Measurements from ENCODE around the gene CACNA1B. TPM values are rescaled to one million over a fixed set of nuclear protein-coding genes. Genes with fewer than 3 reads are reported as not detected.

Gene CACNA1B
- total RNA-seq, 8 experiments from 2014 or later: 0.04 to 12.8 (median 9.7) TPM

DNA sequence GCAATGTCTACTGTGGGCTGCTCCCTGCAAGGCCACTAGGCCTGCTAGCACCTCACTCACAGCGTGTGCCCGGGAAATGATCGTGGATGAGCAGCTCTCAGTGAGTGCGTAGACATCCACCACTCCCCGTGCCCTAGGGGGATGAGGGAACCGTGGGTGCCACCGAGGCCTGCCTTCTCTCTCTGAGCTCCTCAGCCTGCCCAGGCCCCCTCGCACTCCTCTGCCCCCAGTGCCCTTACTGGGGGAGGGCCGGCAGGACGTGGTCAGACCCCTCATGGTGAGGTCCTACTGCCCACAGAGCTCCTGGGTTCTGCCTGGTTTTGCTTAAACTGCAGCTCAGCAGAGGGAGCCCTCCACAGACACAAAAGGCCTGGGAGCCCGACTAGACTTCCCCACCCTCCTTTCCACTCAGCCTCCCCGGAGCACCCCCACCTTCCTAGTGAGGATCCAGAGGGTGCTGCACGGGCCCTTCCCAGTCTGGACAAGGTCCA lies 220.0 kb downstream of the CACNA1B start:
- H3K27ac ChIP-seq: no peak overlapping the region
- WGBS, 10 experiments: 60 to 100% (median 80%) methylated on average over 1 to 3 of the region's 13 CpGs; no CpG with 5 or more reads in 7 of the 10 experiments

DNA sequence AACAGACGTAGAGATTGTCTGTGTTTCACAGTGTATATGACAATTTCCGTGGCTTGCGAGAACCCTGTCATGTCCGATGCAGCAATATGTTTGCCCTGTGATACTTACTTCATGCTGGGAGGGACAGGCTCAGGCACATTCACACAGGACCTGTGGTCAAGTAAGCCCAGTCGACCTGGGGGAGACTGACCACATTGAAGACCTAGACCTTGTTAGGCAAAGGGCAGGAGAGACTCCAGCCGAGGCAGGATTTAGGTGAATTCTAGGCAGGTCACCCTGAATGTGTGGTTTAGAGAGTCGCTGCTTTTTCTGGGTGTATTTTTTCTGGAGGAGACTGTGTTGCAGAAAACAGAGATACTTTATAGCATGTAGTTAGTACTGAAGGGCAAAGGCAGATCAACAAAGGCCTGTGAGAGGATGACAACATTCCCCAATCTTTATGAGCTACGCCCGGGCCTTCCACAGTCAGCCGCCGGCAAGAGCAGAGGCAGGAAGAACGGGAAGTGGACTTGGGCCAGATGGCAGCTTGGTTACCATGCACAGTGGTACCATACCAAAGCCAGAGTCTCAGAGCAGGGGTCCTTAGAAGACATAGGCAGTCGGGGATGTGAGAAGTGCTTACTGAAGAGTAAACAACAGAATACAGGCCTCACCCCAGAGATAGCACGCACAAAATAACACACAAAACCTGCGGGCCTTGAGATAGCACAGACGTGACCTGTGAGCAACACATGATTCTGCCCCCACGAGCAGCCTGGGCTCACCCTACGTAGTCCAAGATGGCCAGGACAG lies 220.7 kb downstream of the CACNA1B start:
- H3K4me3 ChIP-seq: no peak overlapping the region
- peak in 1 of 8 experiments; percentile 33 for ATAC-seq (replicated peaks in 6 of 8)
- WGBS, 10 experiments: 2 to 91% (median 74%) methylated on average over 2 to 12 of the region's 18 CpGs; no CpG with 5 or more reads in 3 of the 10 experiments
- no peak overlapping the region for H3K27ac ChIP-seq
- in situ Hi-C loops (cut with MboI; ENCODE audit: low pct_unique_long_range_greater_than_20kb in 2 of 9, low sequenced_read_pairs in 9 of 9, unreplicated experiment in 9 of 9): no loop called here
- H3K4me1 ChIP-seq (replicated peaks in 1 of 2): peaks cover 0 to 2% of the 10 kb centered on the region in 2 donors

More for the DNA sequence above, 220.0 kb downstream of the CACNA1B start:
- ATAC-seq (replicated peaks in 6 of 8): no peak
- H3K4me3 ChIP-seq: no peak overlapping the region
- in situ Hi-C loops (cut with MboI; ENCODE audit: low pct_unique_long_range_greater_than_20kb in 2 of 9, low sequenced_read_pairs in 9 of 9, unreplicated experiment in 9 of 9): no loop called here
- no peaks in the 10 kb centered on the region for H3K4me1 ChIP-seq (replicated peaks in 1 of 2)

DNA sequence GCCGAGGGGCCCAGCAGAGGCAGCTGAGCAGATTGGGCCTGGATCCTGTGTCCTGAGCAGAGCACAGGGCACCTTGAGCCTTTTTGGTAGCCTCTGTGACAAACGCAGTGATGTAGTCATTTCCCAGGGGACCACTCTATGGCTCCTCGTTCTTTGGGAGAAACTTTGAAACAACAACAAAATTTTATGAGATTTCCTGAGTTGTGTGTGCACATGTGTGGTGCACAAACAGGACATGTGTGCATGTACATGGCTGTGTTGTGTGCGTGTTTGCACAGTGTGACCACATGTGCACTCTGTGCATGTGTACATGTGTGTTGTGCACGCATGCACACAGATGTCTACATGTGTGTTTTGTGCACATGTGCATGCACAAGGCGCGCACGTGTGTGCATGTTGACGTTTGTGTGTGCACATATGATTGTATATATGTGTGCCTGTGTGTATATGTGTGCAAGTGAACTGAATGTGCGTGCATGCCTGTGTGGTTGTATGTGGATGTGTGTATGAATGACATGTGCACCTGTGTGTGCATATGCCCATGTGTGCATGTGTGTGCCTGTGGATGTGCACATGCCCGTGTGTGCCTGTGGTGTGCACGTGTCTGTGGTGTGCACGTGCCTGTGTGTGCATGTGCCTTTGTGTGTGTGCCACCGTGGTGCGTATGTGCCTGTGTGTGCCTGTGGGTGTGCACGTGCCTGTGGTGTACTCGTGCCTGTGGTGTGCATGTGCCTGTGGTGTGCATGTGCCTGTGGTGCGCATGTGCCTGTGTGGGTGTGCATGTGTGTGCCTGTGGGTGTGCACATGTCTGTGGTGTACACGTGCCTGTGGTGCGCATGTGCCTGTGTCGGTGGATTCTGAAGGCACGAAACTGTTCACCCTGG lies 221.6 kb downstream of the CACNA1B start:
- in situ Hi-C loops (cut with MboI; ENCODE audit: low pct_unique_long_range_greater_than_20kb in 2 of 9, low sequenced_read_pairs in 9 of 9, unreplicated experiment in 9 of 9): no loop called here
- 10 to 100% (median 91%) methylated on average over 1 to 9 of the region's 22 CpGs; no CpG with 5 or more reads in 3 of the 10 experiments for WGBS, 10 experiments
- Histone ChIP-seq H3K4me3 (no peak overlapping the region), H3K4me1 (replicated peaks in 1 of 2) (peaks cover 0 to 2% of the 10 kb centered on the region in 2 donors), H3K27ac (no peak overlapping the region)
- no peak for ATAC-seq (replicated peaks in 6 of 8)

DNA sequence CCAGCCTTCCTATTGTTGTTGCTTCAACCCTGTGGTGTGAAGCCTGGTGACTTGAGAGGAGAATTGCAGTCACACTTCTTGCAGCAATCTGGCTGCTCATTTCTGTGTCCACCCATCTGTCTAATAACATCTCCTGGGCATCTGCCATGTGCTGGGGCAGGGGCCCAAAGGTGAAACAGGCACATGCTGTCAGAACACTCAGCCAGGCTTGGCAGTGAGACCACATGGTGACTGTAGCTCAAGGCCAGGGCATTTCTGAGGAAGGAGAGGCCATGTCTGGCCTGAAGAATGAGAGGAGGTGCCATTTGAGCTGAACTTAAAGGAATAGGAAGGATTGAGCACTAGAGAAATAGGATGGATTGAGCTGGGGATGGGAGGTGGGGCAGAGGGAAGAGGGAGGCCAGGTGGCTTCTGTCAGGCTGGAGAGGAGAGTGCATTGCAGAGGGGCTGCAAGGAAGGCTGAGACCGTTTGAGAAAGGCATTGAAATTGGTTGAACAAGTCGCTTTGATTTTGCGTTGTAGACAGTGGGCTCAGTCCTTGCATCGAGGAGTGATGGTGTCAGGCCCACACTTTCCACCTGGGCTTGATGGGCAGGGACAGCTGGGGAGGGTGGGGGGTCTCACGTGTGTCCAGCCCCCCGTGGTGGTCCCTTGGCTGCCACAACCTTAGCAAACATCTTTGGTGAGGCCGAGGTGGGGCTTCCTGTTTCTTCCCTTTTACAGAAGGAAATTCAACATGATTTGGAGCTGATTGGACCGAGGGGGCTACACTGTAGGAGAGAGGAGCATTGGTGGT lies 222.4 kb downstream of the CACNA1B start:
- 50 to 92% (median 80%) methylated on average over 2 to 4 of the region's 8 CpGs; no CpG with 5 or more reads in 5 of the 10 experiments for WGBS, 10 experiments
- Histone ChIP-seq H3K4me3 (no peak overlapping the region), H3K4me1 (replicated peaks in 1 of 2) (peaks cover 0 to 2% of the 10 kb centered on the region in 2 donors), H3K27ac (no peak overlapping the region)
- in situ Hi-C loops (cut with MboI; ENCODE audit: low pct_unique_long_range_greater_than_20kb in 2 of 9, low sequenced_read_pairs in 9 of 9, unreplicated experiment in 9 of 9): no loop called here
- no peak for ATAC-seq (replicated peaks in 6 of 8)

DNA sequence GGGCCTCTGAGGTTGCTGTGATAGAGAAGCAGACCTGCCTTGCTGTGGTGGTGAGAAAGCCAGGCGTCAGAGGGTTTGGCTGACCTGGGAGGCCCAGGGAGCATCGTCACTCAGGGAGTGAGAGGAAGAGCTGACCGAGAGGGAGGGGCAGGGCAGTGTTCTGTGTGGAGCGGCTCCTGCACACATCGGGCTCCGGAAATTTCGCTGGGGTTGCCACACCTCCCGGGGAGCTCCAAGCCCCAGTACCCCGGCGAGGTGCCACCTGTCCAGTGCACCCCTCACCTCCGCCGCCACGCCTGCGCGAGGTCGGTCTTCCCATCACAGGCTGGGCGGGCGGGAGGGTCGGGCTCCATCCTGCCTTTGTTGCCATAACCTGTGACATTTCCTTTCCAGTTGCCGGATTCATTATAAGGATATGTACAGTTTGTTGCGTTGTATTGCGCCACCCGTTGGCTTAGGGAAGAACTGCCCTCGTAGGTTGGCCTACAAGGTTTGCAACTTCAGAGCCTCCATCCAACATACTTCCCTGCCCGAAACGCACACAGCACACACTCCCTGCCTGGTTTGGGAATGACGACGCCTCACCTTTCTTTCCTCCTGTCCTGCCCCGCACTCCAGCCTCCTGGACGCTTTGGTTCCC lies 223.2 kb downstream of the CACNA1B start:
- 40 to 100% (median 90%) methylated on average over 1 to 9 of the region's 30 CpGs; no CpG with 5 or more reads in 4 of the 10 experiments for WGBS, 10 experiments
- ATAC-seq (replicated peaks in 6 of 8): no peak
- in situ Hi-C loops (cut with MboI; ENCODE audit: low pct_unique_long_range_greater_than_20kb in 2 of 9, low sequenced_read_pairs in 9 of 9, unreplicated experiment in 9 of 9): no loop called here
- Histone ChIP-seq H3K27ac (no peak overlapping the region), H3K4me1 (replicated peaks in 1 of 2) (peaks cover 0 to 2% of the 10 kb centered on the region in 2 donors), H3K4me3 (no peak overlapping the region)

DNA sequence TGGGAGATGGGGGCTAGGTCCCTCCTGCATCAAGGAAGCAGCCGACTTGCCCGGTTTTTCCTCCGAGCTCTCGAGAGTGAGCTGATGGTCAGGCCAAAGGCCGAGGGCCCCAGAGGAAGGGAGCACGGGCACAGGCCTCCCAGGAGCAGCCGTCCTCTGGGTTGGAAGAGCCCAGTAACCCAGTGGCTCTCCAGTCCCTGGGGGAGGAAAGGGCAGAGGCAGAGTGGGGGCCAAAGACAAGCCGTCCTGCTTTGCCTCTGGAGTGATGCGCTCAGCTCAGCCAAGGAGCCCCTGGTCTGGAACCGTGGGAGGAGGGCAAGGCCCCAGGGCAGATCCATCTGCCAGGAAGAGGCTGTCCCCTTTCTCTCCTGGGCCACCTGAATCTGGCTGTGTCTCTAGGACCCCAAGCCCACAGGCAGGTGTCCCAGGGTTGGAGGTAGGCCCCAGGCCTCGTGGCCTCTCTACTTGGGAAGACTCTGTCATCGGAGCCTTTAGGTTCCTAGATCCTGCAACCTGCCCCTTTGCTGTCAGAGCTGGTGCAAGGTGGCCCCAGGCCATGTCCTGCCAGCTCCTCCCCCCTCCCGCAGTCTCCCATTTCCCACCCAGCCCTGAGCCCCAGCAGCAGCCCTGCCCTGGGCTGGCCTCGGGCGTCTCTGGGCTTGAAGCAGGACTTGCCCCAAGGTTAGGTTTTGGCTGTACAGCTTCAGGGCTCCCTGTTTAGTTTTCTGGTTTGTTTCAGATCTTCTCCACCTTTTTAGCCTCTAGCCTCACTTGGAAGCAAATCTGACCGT lies 224.1 kb downstream of the CACNA1B start:
- no peak for ATAC-seq (replicated peaks in 6 of 8)
- Histone ChIP-seq H3K4me1 (replicated peaks in 1 of 2) (peaks cover 0 to 2% of the 10 kb centered on the region in 2 donors), H3K4me3 (no peak overlapping the region), H3K27ac (no peak overlapping the region)
- in situ Hi-C loops (cut with MboI; ENCODE audit: low pct_unique_long_range_greater_than_20kb in 2 of 9, low sequenced_read_pairs in 9 of 9, unreplicated experiment in 9 of 9): no loop called here
- WGBS, 10 experiments: 55 to 95% (median 90%) methylated on average over 2 to 5 of the region's 16 CpGs; no CpG with 5 or more reads in 6 of the 10 experiments

DNA sequence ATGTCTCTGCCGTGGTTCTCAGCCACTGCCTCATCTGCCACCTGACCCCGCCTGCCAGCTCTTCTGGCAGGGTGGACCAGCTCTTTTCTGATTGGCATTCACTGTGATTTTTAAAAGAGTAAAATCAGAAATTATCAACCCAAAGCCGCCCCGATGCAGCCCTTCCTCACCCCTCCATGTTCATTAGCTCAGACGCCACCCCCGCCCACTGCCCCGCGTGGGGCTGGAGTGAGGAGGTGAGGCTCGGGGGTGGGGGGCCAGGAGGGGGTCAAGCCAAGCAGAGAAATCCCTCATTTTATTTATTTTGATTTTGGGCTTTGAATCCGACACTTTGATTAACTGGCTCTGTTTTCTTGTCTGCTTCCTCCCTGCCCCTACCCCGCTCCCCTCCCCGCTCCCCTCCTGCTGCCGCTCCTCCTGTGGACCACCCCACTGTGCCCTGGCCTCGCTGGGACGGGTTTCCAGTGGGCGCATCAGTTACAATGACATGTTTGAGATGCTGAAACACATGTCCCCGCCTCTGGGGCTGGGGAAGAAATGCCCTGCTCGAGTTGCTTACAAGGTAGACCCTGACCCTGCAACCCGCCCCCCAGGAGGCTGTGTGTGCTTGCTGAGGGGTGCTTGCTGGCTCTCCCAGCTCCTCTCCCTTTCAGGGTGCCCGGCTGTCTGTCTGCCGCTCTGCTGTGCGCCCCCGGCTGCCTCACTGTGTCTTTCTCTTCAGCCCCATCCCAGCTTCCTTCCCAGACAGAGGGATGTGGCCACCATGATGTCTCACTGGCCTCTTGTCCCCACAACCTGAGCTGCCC lies 224.9 kb downstream of the CACNA1B start:
- no peak for ATAC-seq (replicated peaks in 6 of 8)
- Histone ChIP-seq H3K27ac (no peak overlapping the region), H3K4me3 (no peak overlapping the region), H3K4me1 (replicated peaks in 1 of 2) (peaks cover 0 to 2% of the 10 kb centered on the region in 2 donors)
- 0 to 20% methylated on average over 1 of the region's 23 CpGs; no CpG with 5 or more reads in 8 of the 10 experiments for WGBS, 10 experiments
- in situ Hi-C loops (cut with MboI; ENCODE audit: low pct_unique_long_range_greater_than_20kb in 2 of 9, low sequenced_read_pairs in 9 of 9, unreplicated experiment in 9 of 9): no loop called here

DNA sequence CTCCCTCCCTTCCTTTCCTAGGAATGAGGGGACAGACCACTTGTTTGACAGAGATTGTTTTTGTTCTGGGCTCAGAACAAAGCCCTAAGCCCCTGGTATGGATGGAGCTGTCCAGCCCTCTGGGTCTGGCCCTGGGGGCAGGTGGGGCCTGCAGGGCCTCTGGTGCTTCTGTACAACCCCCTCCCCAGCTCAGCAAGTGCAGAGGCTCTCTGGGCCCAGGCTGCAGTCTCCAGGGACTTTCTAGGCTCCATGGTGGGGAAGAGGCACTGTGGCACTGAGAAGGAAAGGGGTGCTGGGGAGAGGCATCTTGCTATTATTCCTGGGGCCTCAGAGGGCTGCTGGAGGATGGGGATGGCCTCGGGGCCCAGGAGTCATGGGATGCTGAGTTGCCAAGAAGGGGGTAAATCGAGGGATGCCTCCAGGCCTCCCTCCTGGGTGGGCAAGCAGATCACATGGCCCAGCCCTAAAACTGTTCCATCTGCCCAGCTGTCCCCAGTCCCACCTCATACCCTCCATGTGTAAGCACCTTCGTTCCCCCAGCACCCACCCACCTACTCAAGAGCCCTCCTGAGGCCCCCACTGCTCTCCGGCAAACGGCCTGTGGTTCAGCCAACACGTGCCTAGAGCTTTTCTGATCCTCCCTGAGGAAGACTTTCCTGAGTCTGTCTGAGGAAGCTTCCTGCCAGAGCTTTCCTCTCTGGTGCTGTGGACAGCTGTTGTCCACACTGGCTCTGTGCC lies 225.7 kb downstream of the CACNA1B start:
- Histone ChIP-seq H3K27ac (no peak overlapping the region), H3K4me1 (replicated peaks in 1 of 2) (peaks cover 0 to 2% of the 10 kb centered on the region in 2 donors), H3K4me3 (no peak overlapping the region)
- in situ Hi-C loops (cut with MboI; ENCODE audit: low pct_unique_long_range_greater_than_20kb in 2 of 9, low sequenced_read_pairs in 9 of 9, unreplicated experiment in 9 of 9): no loop called here
- 0 to 100% (median 53%) methylated on average over 1 to 4 of the region's 6 CpGs; no CpG with 5 or more reads in 6 of the 10 experiments for WGBS, 10 experiments
- no peak for ATAC-seq (replicated peaks in 6 of 8)

DNA sequence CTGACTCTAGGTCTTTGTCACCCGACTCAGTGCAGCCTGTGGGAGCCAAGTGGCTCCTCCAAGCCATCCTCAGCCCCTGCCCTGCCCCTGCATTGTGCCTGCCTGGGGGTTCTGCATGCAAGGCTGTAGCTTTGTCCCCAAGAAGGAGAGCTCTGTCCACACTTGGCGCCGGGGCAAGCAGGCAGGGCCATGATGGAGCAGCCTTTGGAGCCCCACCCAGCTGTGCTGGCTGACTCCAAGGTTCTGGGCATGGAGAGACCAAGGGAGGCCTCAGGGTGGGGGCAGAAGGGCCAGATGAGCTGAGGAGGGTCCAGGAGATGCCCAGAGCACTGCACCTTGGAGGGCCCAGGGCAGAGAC lies 226.2 kb downstream of the CACNA1B start:
- Histone ChIP-seq H3K4me3 (no peak overlapping the region), H3K27ac (no peak overlapping the region), H3K4me1 (replicated peaks in 1 of 2) (peaks cover 0 to 2% of the 10 kb centered on the region in 2 donors)
- WGBS, 10 experiments: 75% methylated on average over 1 of the region's 3 CpGs; no CpG with 5 or more reads in 9 of the 10 experiments
- peak in 1 of 8 experiments; percentile 8 for ATAC-seq (replicated peaks in 6 of 8)
- in situ Hi-C loops (cut with MboI; ENCODE audit: low pct_unique_long_range_greater_than_20kb in 2 of 9, low sequenced_read_pairs in 9 of 9, unreplicated experiment in 9 of 9): no loop called here

DNA sequence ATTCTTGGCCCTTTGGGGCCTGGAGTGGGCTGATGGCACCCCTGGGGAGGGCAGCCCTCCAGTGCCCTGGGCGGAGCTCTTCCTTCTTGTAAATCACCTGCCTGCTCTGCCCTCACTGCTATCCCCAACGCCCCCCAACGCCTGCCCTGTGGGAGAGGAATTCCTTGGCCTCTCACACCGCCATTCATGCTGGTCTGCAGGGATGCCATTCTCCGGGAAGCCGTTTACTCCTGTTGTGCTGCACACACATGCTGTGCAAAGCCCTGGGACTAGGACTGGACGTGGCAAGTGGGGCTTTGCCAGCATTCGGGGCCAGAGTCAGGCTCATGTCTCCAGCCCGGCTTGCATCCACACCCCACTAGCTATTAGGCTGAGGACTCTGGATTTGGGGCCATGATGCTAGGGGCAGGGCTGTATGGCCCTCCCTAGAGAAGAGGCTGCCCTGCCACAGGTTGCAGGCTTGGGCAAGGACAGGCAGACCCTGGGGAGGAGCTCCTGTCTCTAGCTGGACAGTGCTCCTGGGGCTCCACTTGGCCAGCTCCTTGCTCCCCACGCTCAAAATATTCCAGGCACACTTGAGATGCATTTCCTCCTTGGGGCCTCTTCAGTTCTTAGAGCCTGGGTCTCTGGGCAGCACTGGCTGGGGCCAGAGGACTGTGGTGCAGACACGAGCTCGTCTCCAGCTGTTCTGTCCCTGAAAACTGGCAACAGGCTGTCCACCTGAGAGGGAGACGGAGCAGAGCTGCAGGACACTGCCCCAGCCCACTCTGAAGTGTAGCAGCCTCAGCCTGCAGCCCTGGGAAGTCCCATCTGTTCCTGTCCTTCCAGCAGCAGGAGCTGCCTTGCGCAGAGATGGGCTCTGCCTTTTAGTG lies 226.9 kb downstream of the CACNA1B start:
- Histone ChIP-seq H3K4me3 (no peak overlapping the region), H3K4me1 (replicated peaks in 1 of 2) (peaks cover 0 to 2% of the 10 kb centered on the region in 2 donors), H3K27ac (no peak overlapping the region)
- peak in 3 of 8 experiments; percentile 7 to 26 (median 21) for ATAC-seq (replicated peaks in 6 of 8)
- in situ Hi-C loops (cut with MboI; ENCODE audit: low pct_unique_long_range_greater_than_20kb in 2 of 9, low sequenced_read_pairs in 9 of 9, unreplicated experiment in 9 of 9): no loop called here
- WGBS, 10 experiments: 10 to 92% (median 41%) methylated on average over 2 to 6 of the region's 14 CpGs; no CpG with 5 or more reads in 4 of the 10 experiments
